ENCODE data around the gene LSM5.

Gene LSM5

DNA sequence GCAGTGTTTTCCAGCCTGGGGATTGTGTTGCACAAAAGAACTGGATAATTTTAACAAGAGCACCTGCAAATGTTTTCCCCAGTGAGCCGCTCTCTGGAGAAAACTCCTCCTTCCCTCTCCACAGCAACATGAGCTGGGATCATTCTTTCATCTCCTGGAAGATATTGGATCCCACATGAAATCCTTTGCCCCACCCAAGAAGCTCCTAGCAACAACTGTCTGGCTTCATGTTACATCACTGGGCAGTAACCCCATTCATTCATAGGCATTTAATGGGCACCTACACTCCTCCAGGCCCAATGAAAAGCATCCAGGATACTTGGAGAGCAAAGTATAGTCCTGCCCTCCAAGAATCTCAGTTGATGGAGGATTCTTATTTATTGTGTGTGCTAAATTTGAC, 27.2 kb downstream of the LSM5 start:
- no peak for DNase-seq (ENCODE audit: low read depth in 2 of 2)

DNA sequence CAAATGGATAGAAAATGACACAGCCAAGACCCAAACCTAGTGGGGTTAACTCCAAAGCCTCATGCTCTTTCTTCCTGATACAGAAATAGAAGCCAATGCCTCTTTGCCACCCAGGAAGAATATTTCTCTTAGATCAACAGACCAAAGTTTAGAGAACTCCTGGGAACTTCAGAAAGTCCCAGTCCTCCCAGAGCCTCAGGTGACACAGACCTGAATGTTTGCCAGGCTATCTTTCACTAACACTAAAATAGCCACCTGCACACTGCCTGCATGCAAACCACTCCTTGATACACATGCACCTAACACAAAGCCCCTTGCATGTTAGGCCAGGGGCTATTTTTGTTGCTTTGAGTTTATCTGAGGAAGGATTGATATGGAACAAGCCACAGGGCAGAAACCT, 27.7 kb downstream of the LSM5 start:
- no peak for DNase-seq (ENCODE audit: low read depth in 2 of 2)

DNA sequence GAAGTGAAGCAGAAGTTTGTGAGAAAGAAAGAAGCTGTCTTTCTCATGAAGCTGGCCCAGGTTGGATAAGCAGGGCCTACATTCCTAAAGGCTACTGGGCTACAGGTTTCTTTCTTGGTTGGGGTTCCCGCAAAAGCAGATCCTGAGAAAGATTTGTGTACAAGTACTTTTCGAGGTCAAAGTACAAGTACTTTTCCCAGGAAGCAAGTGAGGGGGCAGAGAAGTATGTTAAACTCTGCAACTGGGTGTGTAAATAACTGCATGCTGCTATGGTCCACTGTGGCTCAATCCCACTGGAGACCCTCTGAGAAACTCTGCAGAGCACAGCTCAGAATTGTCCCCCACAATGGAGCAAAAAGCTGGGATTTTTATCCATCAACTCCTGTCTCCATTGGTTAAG, 28.7 kb downstream of the LSM5 start:
- DNase-seq (ENCODE audit: low read depth in 2 of 2), result no peak

DNA sequence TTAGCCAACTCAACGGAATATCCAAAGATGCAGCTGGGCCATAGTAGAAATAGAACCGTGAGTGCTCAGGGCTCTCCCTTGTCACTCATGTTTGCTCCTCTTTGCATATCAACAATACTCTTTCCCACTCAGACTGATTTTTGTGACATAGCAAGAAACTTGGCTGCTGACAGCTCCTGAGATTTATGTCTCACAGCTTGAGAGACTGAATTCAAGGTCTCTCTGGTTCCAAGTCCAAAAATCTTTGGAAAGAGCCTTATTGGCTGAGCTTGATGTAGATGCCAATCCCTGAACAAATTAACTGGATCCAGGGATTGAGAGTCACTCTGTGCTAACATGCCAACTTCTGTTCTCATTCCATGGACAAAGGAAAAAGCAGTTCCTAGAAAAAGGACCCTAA, 30.4 kb downstream of the LSM5 start:
- no peak for DNase-seq (ENCODE audit: low read depth in 2 of 2)

DNA sequence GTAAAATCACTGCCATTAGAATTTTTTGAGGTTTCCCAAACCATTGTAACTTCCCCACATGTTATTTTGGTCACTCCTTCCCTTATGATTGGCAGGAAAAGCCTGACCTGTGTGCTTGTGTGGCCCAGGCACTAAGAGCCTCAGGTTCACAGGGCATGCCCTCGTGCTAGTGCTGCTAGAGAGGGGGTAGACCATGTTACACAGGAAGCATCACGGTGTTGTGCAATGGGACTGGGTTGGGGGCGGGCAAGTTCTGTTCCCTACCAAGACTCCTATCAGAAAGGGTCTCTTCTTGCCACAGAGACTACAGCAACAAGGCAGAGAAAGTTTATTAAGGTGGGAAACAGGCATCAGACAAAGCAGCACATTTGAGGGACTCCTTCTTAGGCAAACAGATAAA, 32.2 kb downstream of the LSM5 start:
- DNase-seq (ENCODE audit: low read depth in 2 of 2), result no peak

DNA sequence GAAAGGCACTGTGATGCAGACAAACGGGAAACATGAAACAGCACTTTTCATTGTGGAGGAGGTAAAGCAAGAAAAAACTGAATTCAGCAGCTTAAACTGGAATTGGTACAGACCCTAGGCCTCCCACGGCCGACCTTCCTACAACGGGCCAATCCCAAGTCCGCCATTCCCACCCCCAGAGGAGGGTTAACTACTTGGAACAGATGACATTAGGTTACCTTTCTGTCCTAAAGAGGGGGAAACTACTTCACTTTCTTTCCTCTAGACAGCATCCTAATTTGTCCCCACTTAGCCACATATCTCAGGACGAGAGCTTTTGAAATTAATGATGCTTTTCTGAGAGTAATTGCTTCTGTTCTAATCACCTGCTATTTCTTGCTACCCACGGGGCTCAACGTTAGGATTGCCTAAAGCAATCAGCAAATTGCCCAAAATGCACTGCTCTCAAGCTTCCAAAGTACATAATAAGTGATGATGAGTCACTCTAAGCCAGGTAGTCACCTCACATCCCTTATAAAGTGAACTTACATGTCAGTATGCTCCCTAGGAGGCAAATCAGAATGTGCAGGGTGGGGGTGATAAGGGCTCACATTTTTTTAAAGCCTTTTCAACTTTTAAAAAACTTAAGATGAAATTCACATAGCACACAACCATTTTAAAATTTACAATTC, 36.7 kb downstream of the LSM5 start:
- no peak for DNase-seq (ENCODE audit: low read depth in 2 of 2)

DNA sequence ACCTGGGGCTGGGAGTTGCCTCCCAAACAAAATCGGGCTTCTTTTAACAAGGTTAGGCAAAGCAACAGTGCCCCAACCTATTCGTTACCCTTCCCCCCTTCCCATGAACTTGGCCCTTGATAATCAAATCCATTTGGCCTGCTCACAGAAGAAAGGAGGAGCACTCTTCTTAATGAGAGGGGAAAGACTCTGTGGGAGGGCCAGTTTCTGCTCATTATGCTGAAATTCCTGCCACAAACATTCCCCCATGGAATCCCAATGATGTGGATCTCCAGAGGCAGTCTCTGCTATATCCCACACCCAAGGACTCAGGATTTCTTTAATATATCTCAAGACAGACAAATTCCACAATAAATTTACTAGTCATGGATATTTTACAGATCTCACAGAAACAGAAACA, 43.0 kb downstream of the LSM5 start:
- DNase-seq (ENCODE audit: low read depth in 2 of 2), result no peak

DNA sequence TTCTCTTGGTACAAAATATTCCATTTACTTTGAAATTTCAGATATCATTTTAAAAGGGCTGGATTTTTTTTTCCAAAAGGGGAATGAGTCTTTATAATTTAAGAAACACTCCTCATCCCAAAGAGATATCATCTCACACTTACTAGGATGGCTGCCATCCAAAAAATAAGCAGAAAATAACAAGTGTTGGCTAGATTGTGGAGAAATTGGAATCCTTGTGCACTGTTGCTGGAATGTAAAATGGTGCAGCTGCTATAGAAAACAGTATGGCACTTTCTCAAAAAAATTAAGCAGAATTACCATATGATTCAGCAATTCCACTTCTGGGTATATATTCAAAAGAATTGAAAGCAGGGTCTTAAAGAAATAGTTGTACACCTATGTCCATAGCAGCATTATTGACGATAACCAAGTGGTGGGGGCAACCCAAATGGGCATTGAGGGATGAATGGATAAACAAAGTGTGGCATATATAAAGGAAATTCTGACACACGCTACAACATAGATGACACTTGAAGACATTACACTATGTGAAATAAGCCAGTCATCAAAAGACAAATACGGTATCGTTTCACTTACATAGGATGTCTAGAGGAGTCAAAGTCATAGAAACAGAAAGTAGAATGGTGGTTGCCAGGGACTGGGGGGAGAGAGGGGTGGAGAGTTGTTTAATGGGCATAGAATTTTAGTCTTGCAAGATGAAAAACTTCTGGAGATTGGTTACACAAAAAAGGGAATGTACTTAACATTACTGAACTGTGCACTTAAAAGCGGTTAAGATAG, 53.8 kb downstream of the LSM5 start:
- DNase-seq (ENCODE audit: low read depth in 2 of 2), result no peak

Measured in stimulated activated CD4-positive, alpha-beta T cell treated with anti-CD3 and anti-CD28 coated beads, Interleukin-4, amount 100 ng/mL, for 48 hours (primary cell).